GM19455 (cell line): Measurements from ENCODE around the gene CENPVL3.
"Not testable (repeated sequence)": the region's sequence is repeated elsewhere in the genome, so short reads cannot be mapped to it uniquely, and the experiment has no call there.

Source experiments
- ATAC-seq: cut with Tn5 transposase; IDR thresholded peaks from one replicate; pipeline ENCODE4 v1.9.1; 2021; ENCODE audit not compliant: unreplicated experiment

CENPVL3 gene

GRCh38 chrX:51618241-51619155 is at the start of gene CENPVL3:
Gene CENPVL3 (minus strand): TSS chrX:51618912. CDS start chrX:51618873, 39 bp downstream.
- ATAC-seq = not testable (repeated sequence)

DNA sequence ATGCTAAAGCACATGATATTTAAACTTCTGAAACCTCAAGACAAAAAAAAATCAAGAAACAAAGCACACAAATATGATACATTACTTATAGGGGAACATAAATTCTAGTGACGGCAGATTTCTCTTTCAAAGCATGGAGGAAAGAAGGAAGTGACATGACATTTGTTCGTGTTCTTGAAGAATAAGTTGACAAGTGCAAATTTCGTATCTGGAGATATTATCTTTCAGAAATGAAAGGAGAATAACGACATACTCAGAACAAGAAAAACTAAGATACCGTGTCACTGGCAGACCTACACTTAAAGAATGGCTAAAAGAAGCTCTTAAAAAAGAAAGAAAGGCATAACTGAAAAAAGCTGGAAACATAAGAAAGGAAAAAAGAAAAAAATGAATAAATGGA is 47.3 kb upstream of the CENPVL3 start:
- ATAC-seq = no peak

DNA sequence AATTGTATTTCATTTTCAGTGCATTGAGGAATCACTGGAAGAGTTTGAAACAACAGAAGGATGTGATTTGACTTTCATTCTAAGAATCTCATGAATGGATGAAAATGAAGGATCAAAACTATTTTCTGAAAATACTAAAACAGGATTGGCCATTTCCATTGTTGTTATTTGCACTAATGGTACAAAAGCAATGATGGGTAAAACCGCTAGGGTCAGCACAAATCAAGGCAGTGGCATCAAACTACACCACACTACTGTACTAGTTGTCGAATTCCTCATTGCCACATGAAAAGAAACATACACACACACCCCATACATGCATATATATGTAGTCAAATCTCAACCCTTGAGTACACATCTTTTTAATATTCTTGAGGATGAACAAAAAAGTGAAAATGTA is 24.7 kb upstream of the CENPVL3 start:
- ATAC-seq = no peak

GRCh38 chrX:51641421-51642021 is 22.8 kb upstream of the CENPVL3 start:
- ATAC-seq = no peak

DNA sequence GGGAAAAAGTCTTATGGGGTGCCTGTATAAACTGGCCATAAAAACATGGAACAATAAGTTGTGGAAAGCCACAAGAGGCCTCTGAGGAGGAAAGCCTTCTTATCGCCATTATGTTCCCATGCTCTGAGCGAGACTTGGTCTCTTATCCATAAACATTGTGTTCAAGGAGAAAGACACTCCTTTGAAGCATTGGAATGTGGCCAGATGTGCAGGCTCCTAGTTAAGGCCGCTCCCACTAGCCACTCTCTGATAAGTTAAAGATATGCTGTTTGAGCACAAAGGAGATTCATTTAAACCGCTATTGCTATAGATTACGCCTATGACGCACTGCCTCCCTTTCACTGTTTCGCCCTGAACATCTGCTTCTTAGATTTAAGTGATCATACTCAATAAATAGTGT is 17.8 kb upstream of the CENPVL3 start:
- not testable (repeated sequence) for ATAC-seq

- no peak for ATAC-seq
Observed at GRCh38 chrX:51614353-51615012, 4.2 kb downstream of the CENPVL3 start.

- ATAC-seq = no peak
Observed at GRCh38 chrX:51608766-51609165, 9.9 kb downstream of the CENPVL3 start.

DNA sequence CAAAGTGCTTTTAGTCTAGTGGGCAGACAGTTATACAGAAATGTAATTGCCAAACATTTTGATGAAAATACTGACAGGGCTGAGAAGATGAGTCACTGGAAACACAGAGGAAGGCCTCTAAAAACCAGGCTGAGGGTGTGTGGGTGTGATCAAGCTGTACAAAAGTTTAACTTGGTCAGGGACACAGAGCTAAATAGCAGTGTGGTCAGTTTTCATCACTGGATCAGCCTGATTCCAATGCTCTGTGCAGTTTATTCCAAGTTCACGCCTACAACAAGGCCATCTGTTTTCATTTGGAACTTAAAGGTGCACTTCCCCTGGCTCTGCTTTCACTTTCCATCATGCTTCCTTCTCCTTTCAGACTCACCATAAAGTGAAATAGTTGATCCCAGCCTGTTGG is 10.6 kb downstream of the CENPVL3 start:
- ATAC-seq = no peak

DNA sequence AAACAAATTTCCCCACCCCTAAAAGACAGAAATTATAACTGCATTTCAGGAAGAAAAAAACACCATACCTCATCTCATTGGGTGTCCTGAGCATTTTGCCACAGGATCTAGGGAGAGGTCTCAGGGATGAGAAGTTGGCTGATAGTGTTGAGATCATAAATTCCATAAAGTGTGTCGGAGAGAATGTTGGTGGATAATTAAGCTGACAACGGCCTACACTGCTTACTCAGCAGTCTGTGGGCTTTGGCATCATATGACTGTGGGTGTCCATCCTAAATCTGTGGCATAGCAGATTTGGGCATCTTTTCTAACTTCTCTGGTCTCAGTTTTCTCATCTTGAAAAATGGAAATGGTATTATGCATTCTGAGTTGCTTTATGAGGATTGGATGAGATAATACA is 12.3 kb downstream of the CENPVL3 start:
- no peak for ATAC-seq

DNA sequence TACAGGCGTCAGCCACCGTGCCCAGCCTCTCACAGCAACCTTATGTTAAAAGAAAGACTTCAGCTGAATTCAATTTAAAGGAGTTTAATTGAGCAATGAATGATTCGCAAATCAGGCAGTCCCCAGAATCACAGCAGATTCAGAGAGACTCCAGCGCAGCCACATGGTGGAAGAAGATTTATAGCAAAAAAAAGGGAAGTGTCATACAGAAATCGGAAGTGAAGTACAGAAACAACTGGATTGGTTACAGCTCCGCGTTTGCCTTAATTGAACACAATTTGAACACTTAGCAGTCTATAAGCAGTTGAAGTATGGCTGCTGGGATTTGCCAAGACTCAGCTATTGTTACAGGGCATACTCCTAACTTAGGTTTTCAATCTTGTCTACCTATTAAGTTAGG is 19.8 kb downstream of the CENPVL3 start:
- no peak for ATAC-seq

- ATAC-seq = no peak
Observed at GRCh38 chrX:51571874-51572273, 46.8 kb downstream of the CENPVL3 start.

GRCh38 chrX:51569561-51569960 is 49.2 kb downstream of the CENPVL3 start:
- no peak for ATAC-seq

GRCh38 chrX:51568586-51568985 is 50.1 kb downstream of the CENPVL3 start:
- ATAC-seq = no peak
